GM12878 (cell line): Measurements from ENCODE around the gene EGFR. TPM values are rescaled to one million over a fixed set of nuclear protein-coding genes. Genes with fewer than 3 reads are reported as not detected.

Experiments used
- ATAC-seq: fragments of 200-7000 bp; cut with Tn5 transposase; 3 replicates; pipeline ENCODE4 v1.9.1; 2020; ENCODE audit warnings: mild to moderate bottlenecking, moderate library complexity
- BruUV-seq: library from RNA; stranded (reverse); fragments of 400-500 nt; replicated peaks from 2 replicates; lab custom pipeline; 2021; lab: Mats Ljungman, UMichigan
- CTCF ChIA-PET: fragments of 300-600 bp; sonication (Branson Sonifier 250); formaldehyde crosslinking; extraction: SDS; loops from one replicate; lab custom pipeline; 2021; ENCODE audit warnings: inconsistent platforms; lab: Yijun Ruan, JAX
- POLR2A ChIA-PET: fragments of 350-600 bp; formaldehyde crosslinking; extraction: SDS; loops from one replicate; lab custom pipeline; 2021; ENCODE audit warnings: inconsistent platforms; lab: Charles Lee
- RAD21 ChIA-PET: fragments of 300-600 bp; sonication (Branson Sonifier 250); formaldehyde crosslinking; loops from one replicate; lab custom pipeline; 2023; ENCODE audit warnings: antibody characterized with exemption; ENCODE audit not compliant: unreplicated experiment; lab: Charles Lee
- SMC1A ChIA-PET: fragments of 300-600 bp; sonication (Branson Sonifier 250); formaldehyde crosslinking; loops from one replicate; lab custom pipeline; 2023; ENCODE audit not compliant: unreplicated experiment, uncharacterized antibody; lab: Charles Lee
- DNase-seq: peaks from one replicate; pipeline ENCODE4 v3.0.0-alpha.2; 2011; ENCODE audit warnings: low read depth, low spot score
- FAIRE-seq: peaks from 3 replicates; lab custom pipeline; 2011; peaks lifted over from hg19 to GRCh38; lab: Jason Lieb, UNC
- H2AFZ ChIP-seq: 2 replicates; pipeline ENCODE4 v1.6.0; 2011; ENCODE audit warnings: low read depth, low read length, control low read depth; ENCODE audit not compliant: control insufficient read depth
- H3K27ac ChIP-seq: 2 replicates; pipeline ENCODE4 v1.5.1; 2011; ENCODE audit warnings: control low read depth; ENCODE audit not compliant: control insufficient read depth, insufficient read depth
- H3K27me3 ChIP-seq, 2 experiments: replicated peaks in 1 of 2; 2 replicates each; pipeline versions ENCODE4 v1.6.0 to v1.6.1; 2011; ENCODE audit warnings: low read length in 1 of 2; ENCODE audit not compliant: control insufficient read depth in 2 of 2, insufficient read depth in 2 of 2
- H3K36me3 ChIP-seq, 2 experiments: 2 replicates each; pipeline ENCODE4 v1.5.1; 2011; ENCODE audit warnings: low read length in 1 of 2; ENCODE audit not compliant: control insufficient read depth in 2 of 2, insufficient read depth in 2 of 2
- H3K4me1 ChIP-seq: 2 replicates; pipeline ENCODE4 v1.6.1; 2011; ENCODE audit warnings: mild to moderate bottlenecking, low read length, moderate library complexity, mixed read lengths; ENCODE audit not compliant: control insufficient read depth, insufficient read depth
- H3K4me2 ChIP-seq: 2 replicates; pipeline ENCODE4 v1.6.0; 2011; ENCODE audit warnings: control low read depth; ENCODE audit not compliant: control insufficient read depth, insufficient read depth
- H3K4me3 ChIP-seq: fragments of 200-600 bp; sonication (generic); 2 replicates; pipeline ENCODE4 v1.5.1; 2016
- H3K79me2 ChIP-seq: 2 replicates; pipeline ENCODE4 v1.6.0; 2011; ENCODE audit warnings: low read length; ENCODE audit not compliant: control insufficient read depth, insufficient read depth
- H3K9ac ChIP-seq: 2 replicates; pipeline ENCODE4 v1.8.0; 2011; ENCODE audit warnings: low read length, control low read depth, mixed read lengths; ENCODE audit not compliant: control insufficient read depth, insufficient read depth
- H3K9me3 ChIP-seq: replicated peaks from 3 replicates; pipeline ENCODE4 v1.5.1; 2011; ENCODE audit warnings: mild to moderate bottlenecking, low read length; ENCODE audit not compliant: control insufficient read depth, insufficient read depth
- H4K20me1 ChIP-seq: 2 replicates; pipeline ENCODE4 v1.6.0; 2011; ENCODE audit not compliant: control insufficient read depth, insufficient read depth
- EGR1 ChIP-seq, 2 experiments: IDR thresholded peaks; 1 replicate in 1 of 2; 2 replicates in 1 of 2; pipeline ENCODE4 v1.6.1; 2011 to 2012; ENCODE audit warnings: low read depth in 2 of 2, low read length in 2 of 2, borderline replicate concordance in 1 of 2, mild to moderate bottlenecking in 1 of 2, moderate library complexity in 1 of 2
- KAT2A ChIP-seq: conservative IDR thresholded peaks from 2 replicates; pipeline ENCODE4 v1.6.1; 2011; ENCODE audit warnings: low read depth, low read length; ENCODE audit not compliant: control insufficient read depth
- LARP7 ChIP-seq: fragments of 450-650 bp; IDR thresholded peaks from 2 replicates; pipeline ENCODE4 v1.6.1; 2017; ENCODE audit warnings: mild to moderate bottlenecking
- RBBP5 ChIP-seq: fragments of 200-600 bp; sonication (generic); conservative IDR thresholded peaks from 2 replicates; pipeline ENCODE4 v1.6.1; 2016
- RCOR1 ChIP-seq: conservative IDR thresholded peaks from 2 replicates; pipeline ENCODE4 v1.6.1; 2012; ENCODE audit warnings: low read depth, low read length, improper control_type of control experiment
- SUZ12 ChIP-seq: fragments of 200-600 bp; sonication (generic); IDR thresholded peaks from one replicate; pipeline ENCODE4 v1.6.1; 2018; ENCODE audit warnings: antibody characterized with exemption, mild to moderate bottlenecking; ENCODE audit not compliant: unreplicated experiment
- TCF12 ChIP-seq: IDR thresholded peaks from 2 replicates; pipeline ENCODE4 v1.6.1; 2011; ENCODE audit warnings: low read depth, mild to moderate bottlenecking, low read length
- WGBS: methylation state at CpG from one replicate; pipeline ENCODE4 v1.1.6; 2016; ENCODE audit warnings: low lambda C conversion rate; ENCODE audit not compliant: insufficient replicate concordance, insufficient coverage; ENCODE audit errors: missing lambda C conversion rate; 5-methylcytosine and 5-hydroxymethylcytosine counted together
- in situ Hi-C: fragments of 300-500 bp; cut with MboI; formaldehyde crosslinking; loops from 9 replicates; pipeline ENCODE4 v1.14.3; 2018; ENCODE audit warnings: mixed read lengths
- intact Hi-C: fragments of 100-400 bp; cut with micrococcal nuclease; formaldehyde crosslinking; loops from one replicate; pipeline ENCODE4 v1.14.2; 2022; ENCODE audit not compliant: unreplicated experiment
- polyA plus RNA-seq, 11 experiments: library from polyadenylated mRNA; depleted of rRNA in 4 of 11; unstranded in 6 of 11; stranded (reverse) in 5 of 11; fragments of >200 nt; fragmentation: Nextera tagmentation in 4 of 11; fragmentation: Illumina TruSeq in 1 of 11; extraction: Ambion mirVana in 4 of 11; extraction: Trizol in 1 of 11; gene quantifications; 1 replicate in 1 of 11; 2 replicates in 10 of 11; pipeline versions ENCODE4 v1.2.1 to v1.2.3, GENCODE V29; 2011 to 2016; ENCODE audit warnings: inconsistent platforms in 2 of 11, missing spikeins in 2 of 11, low read depth in 1 of 11
- total RNA-seq, 4 experiments: library from RNA; depleted of rRNA in 3 of 4; stranded (reverse); fragments of >200 nt in 3 of 4; fragmentation: Illumina TruSeq in 1 of 4; extraction: Trizol in 1 of 4; gene quantifications; 2 replicates each; pipeline versions ENCODE4 v1.2.1 to v1.2.3, GENCODE V29; 2013 to 2021

EGFR gene
- total and polyA plus RNA-seq, 10 of the 15 experiments (the other 5 are each of a cell fraction or from before 2014, with no cell fraction given), result 0.01 to 0.31 TPM; not detected in 8

DNA sequence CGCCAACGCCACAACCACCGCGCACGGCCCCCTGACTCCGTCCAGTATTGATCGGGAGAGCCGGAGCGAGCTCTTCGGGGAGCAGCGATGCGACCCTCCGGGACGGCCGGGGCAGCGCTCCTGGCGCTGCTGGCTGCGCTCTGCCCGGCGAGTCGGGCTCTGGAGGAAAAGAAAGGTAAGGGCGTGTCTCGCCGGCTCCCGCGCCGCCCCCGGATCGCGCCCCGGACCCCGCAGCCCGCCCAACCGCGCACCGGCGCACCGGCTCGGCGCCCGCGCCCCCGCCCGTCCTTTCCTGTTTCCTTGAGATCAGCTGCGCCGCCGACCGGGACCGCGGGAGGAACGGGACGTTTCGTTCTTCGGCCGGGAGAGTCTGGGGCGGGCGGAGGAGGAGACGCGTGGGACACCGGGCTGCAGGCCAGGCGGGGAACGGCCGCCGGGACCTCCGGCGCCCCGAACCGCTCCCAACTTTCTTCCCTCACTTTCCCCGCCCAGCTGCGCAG is 424 bp downstream of the EGFR start:
- intact Hi-C loops (no loop called here), in situ Hi-C loops (no loop called here)
- DNase-seq (no peak), FAIRE-seq (no peak), ATAC-seq (no peak)
- no peaks in the 10 kb centered on the region for H3K4me1 ChIP-seq
- H2AFZ ChIP-seq, result no peak overlapping the region
- H3K36me3 ChIP-seq, result no peaks in the 10 kb centered on the region
- H3K4me3 ChIP-seq, result no peak overlapping the region
- SMC1A ChIA-PET, result no interaction called here
- no TSS peak for BruUV-seq
- RAD21 ChIA-PET, result no interaction called here
- no peak overlapping the region for H3K9ac ChIP-seq
- POLR2A ChIA-PET, result no interaction called here
- H3K79me2 ChIP-seq, result no peaks in the 10 kb centered on the region
- CTCF ChIA-PET, result no interaction called here
- WGBS, result 23% methylated on average over 34 of the region's 70 CpGs
- peaks cover 1 to 17% of the 10 kb centered on the region in 2 experiments for H3K27me3 ChIP-seq
- no peaks in the 10 kb centered on the region; the same call in 1 of the 2 replicates for H4K20me1 ChIP-seq
- no peak overlapping the region for H3K27ac ChIP-seq
- no peaks in the 10 kb centered on the region for H3K9me3 ChIP-seq
- TF ChIP-seq TCF12 (no peak), SUZ12 (peak; percentile 30)
- no peak overlapping the region for H3K4me2 ChIP-seq

GRCh38 chr7:55019691-55020465 is 1.1 kb downstream of the EGFR start:
- H3K27me3 ChIP-seq, result peaks cover 1 to 17% of the 10 kb centered on the region in 2 experiments
- no peak overlapping the region for H3K27ac ChIP-seq
- no peak overlapping the region for H3K4me2 ChIP-seq
- H3K9ac ChIP-seq, result no peak overlapping the region
- FAIRE-seq (no peak), DNase-seq (no peak), ATAC-seq (no peak)
- no peaks in the 10 kb centered on the region for H3K9me3 ChIP-seq
- SMC1A ChIA-PET, result no interaction called here
- no peak for TF ChIP-seq LARP7
- no peak for TF ChIP-seq RBBP5
- TF ChIP-seq EGR1 (IDR thresholded peaks at IDR 0.05; ENCODE audit: borderline replicate concordance in 1 of 2, low read depth in 2 of 2, low read length in 2 of 2), result no peak
- TF ChIP-seq RCOR1, result no peak
- no peak for TF ChIP-seq KAT2A
- WGBS, result 25% methylated on average over 51 of the region's 78 CpGs
- intact Hi-C loops (no loop called here), in situ Hi-C loops (no loop called here)
- POLR2A ChIA-PET, result no interaction called here
- CTCF ChIA-PET, result no interaction called here
- H3K79me2 ChIP-seq, result no peaks in the 10 kb centered on the region
- H3K4me1 ChIP-seq, result no peaks in the 10 kb centered on the region
- no peaks in the 10 kb centered on the region for H3K36me3 ChIP-seq
- H3K4me3 ChIP-seq, result no peak overlapping the region
- no peaks in the 10 kb centered on the region; the same call in 1 of the 2 replicates for H4K20me1 ChIP-seq
- H2AFZ ChIP-seq, result no peak overlapping the region
- BruUV-seq, result no TSS peak
- RAD21 ChIA-PET, result no interaction called here
